K562 (cell line): ENCODE measurements around the gene HEY2. TPM values are rescaled to one million over a fixed set of nuclear protein-coding genes. Genes with fewer than 3 reads are reported as not detected.

Experiments used
- ATAC-seq: fragments of 200-7000 bp; cut with Tn5 transposase; 3 replicates; pipeline ENCODE4 v1.9.1; 2020; ENCODE audit warnings: moderate library complexity
- BruUV-seq: library from RNA; stranded (reverse); fragments of 400-500 nt; replicated peaks from 2 replicates; lab custom pipeline; 2021; lab: Mats Ljungman, UMichigan
- CTCF ChIA-PET: fragments of 300-600 bp; formaldehyde crosslinking; extraction: SDS; loops from one replicate; lab custom pipeline; 2021; ENCODE audit warnings: low intra/inter-chr PET ratio; lab: Yijun Ruan, JAX
- POLR2A ChIA-PET: fragments of 300-600, 350-650 bp; sonication (Branson Sonifier 250); formaldehyde crosslinking; extraction: SDS; loops from one replicate; lab custom pipeline; 2021; ENCODE audit warnings: antibody characterized with exemption, inconsistent platforms; lab: Yijun Ruan, JAX
- DNase-seq, 4 experiments: peaks; one replicate each; pipeline versions ENCODE4 v3.0.0 to v3.0.0-alpha.2; 2011 to 2018; ENCODE audit warnings: low spot score in 3 of 4, mixed read lengths in 3 of 4; ENCODE audit errors: extremely low read depth in 1 of 4
- FAIRE-seq: peaks from 2 replicates; lab custom pipeline; 2011; peaks lifted over from hg19 to GRCh38; lab: Jason Lieb, UNC
- H2AFZ ChIP-seq: 2 replicates; pipeline ENCODE4 v1.6.0; 2011; ENCODE audit warnings: low read depth, low read length, control low read depth, inconsistent platforms
- H3K27ac ChIP-seq: fragments of 200-600 bp; 3 replicates; pipeline ENCODE4 v1.8.0; 2011; ENCODE audit warnings: low read depth, mild to moderate bottlenecking, control low read depth, inconsistent platforms, low read length, moderate library complexity, mixed read lengths; ENCODE audit errors: extremely low read depth
- H3K27me3 ChIP-seq, 2 experiments: fragments of 300-600 bp in 1 of 2; 2 replicates in 1 of 2; 3 replicates in 1 of 2; pipeline versions ENCODE4 v1.6.0 to v1.8.0; 2011; ENCODE audit warnings: inconsistent platforms in 2 of 2, low read length in 2 of 2, mild to moderate bottlenecking in 1 of 2, mixed read lengths in 1 of 2, moderate library complexity in 1 of 2; ENCODE audit not compliant: control insufficient read depth in 2 of 2, insufficient read depth in 2 of 2
- H3K36me3 ChIP-seq: fragments of 300-600 bp; 3 replicates; pipeline ENCODE4 v1.8.0; 2011; ENCODE audit warnings: mild to moderate bottlenecking, low read length, inconsistent platforms; ENCODE audit not compliant: control insufficient read depth, insufficient read depth
- H3K4me1 ChIP-seq, 2 experiments: fragments of 200-600 bp in 1 of 2; replicated peaks in 1 of 2; 2 replicates in 1 of 2; 3 replicates in 1 of 2; pipeline versions ENCODE4 v1.5.1 to v1.8.0; 2011; ENCODE audit warnings: inconsistent platforms in 2 of 2, low read length in 2 of 2, mild to moderate bottlenecking in 1 of 2, mixed read lengths in 1 of 2, moderate library complexity in 1 of 2; ENCODE audit not compliant: control insufficient read depth in 2 of 2, insufficient read depth in 2 of 2
- H3K4me2 ChIP-seq: 2 replicates; pipeline ENCODE4 v1.6.1; 2011; ENCODE audit warnings: low read length, control low read depth, inconsistent platforms, mixed read lengths; ENCODE audit not compliant: insufficient read depth
- H3K4me3 ChIP-seq: fragments of 200-600 bp; sonication (generic), shearing (Covaris generic); 2 replicates; pipeline ENCODE4 v1.5.1; 2016; ENCODE audit warnings: control low read depth, inconsistent platforms
- H3K79me2 ChIP-seq: fragments of 200-600 bp; 3 replicates; pipeline ENCODE4 v1.8.0; 2011; ENCODE audit warnings: low read length, inconsistent platforms; ENCODE audit not compliant: control insufficient read depth, insufficient read depth
- H3K9ac ChIP-seq, 2 experiments: 2 replicates each; pipeline versions ENCODE4 v1.6.0 to v1.6.1; 2011; ENCODE audit warnings: low read depth in 2 of 2, low read length in 2 of 2, control low read depth in 1 of 2, inconsistent platforms in 1 of 2, mild to moderate bottlenecking in 1 of 2, mixed read lengths in 1 of 2; ENCODE audit not compliant: insufficient read depth in 1 of 2
- H3K9me1 ChIP-seq: one replicate; pipeline ENCODE4 v1.6.0; 2011; ENCODE audit warnings: inconsistent platforms, mild to moderate bottlenecking, low read length, moderate library complexity; ENCODE audit not compliant: control insufficient read depth, insufficient read depth
- H3K9me3 ChIP-seq: replicated peaks from 2 replicates; pipeline ENCODE4 v1.5.1; 2011; ENCODE audit warnings: low read depth, low read length, inconsistent platforms; ENCODE audit not compliant: control insufficient read depth, insufficient read depth
- H4K20me1 ChIP-seq: replicated peaks from 2 replicates; pipeline ENCODE4 v1.6.1; 2011; ENCODE audit warnings: low read length, inconsistent platforms, mixed read lengths; ENCODE audit not compliant: control insufficient read depth, insufficient read depth
- CHD2 ChIP-seq: IDR thresholded peaks from 2 replicates; pipeline ENCODE4 v1.6.1; 2011; ENCODE audit warnings: low read depth, low read length
- GTF2E2 ChIP-seq: fragments of 200-800 bp; sonication (Bioruptor generic); IDR thresholded peaks from 2 replicates; pipeline ENCODE4 v1.6.1; 2016; ENCODE audit warnings: missing genetic modification characterization, missing compliant biosample characterization
- ILK ChIP-seq: fragments of 450-650 bp; IDR thresholded peaks from 2 replicates; pipeline ENCODE4 v1.6.1; 2016; ENCODE audit warnings: missing genetic modification characterization, low read depth, mild to moderate bottlenecking, missing compliant biosample characterization, moderate library complexity, borderline replicate concordance
- IRF2 ChIP-seq: sonication (generic); formaldehyde crosslinking; IDR thresholded peaks from 2 replicates; pipeline ENCODE4 v1.8.1; 2022; ENCODE audit warnings: mild to moderate bottlenecking, missing genetic modification reagents
- MTA2 ChIP-seq: fragments of 450-650 bp; IDR thresholded peaks from 2 replicates; pipeline ENCODE4 v1.6.1; 2016; ENCODE audit warnings: low read depth
- NONO ChIP-seq, 2 experiments: fragments of 200-400 bp in 1 of 2; fragments of 450-650 bp in 1 of 2; formaldehyde crosslinking in 1 of 2; IDR thresholded peaks; 2 replicates each; pipeline ENCODE4 v1.6.1; 2017; ENCODE audit warnings: low read depth in 2 of 2, mild to moderate bottlenecking in 2 of 2, moderate library complexity in 2 of 2, low read length in 1 of 2
- RBM15 ChIP-seq: fragments of 200-400 bp; formaldehyde crosslinking; IDR thresholded peaks from 2 replicates; pipeline ENCODE4 v1.6.1; 2018; ENCODE audit warnings: mild to moderate bottlenecking, low read length, moderate library complexity; ENCODE audit not compliant: insufficient read depth
- ZBTB12 ChIP-seq: fragments of 250-450 bp; sonication (Bioruptor Pico); IDR thresholded peaks from 2 replicates; pipeline ENCODE4 v1.4.0; 2020
- ZNF175 ChIP-seq: fragments of 200-800 bp; sonication (Bioruptor generic); IDR thresholded peaks from 2 replicates; pipeline ENCODE4 v1.6.1; 2016; ENCODE audit warnings: low read depth, mild to moderate bottlenecking, missing genetic modification characterization, missing compliant biosample characterization
- ZNF407 ChIP-seq: fragments of 450-650 bp; IDR thresholded peaks from 2 replicates; pipeline ENCODE4 v1.6.1; 2016; ENCODE audit warnings: low read depth
- ZNF444 ChIP-seq: fragments of 250-450 bp; sonication (Bioruptor Pico); IDR thresholded peaks from 2 replicates; pipeline ENCODE4 v1.4.0; 2020; ENCODE audit warnings: mild to moderate bottlenecking, moderate library complexity
- WGBS: fragments of 100-300 bp; shearing (Covaris generic); methylation state at CpG from one replicate; pipeline ENCODE4 v1.1.6; 2016; ENCODE audit warnings: low coverage, mixed read lengths; ENCODE audit not compliant: insufficient coverage; ENCODE audit errors: missing lambda C conversion rate; 5-methylcytosine and 5-hydroxymethylcytosine counted together
- in situ Hi-C: fragments of 300-500 bp; cut with MboI; formaldehyde crosslinking; loops from 4 replicates; pipeline ENCODE4 v1.15.0; 2018; ENCODE audit warnings: inconsistent platforms, mixed read lengths
- intact Hi-C: fragments of 100-400 bp; cut with micrococcal nuclease; formaldehyde crosslinking; loops from 2 replicates; pipeline ENCODE4 v1.14.2; 2022
- polyA plus RNA-seq, 8 experiments: library from polyadenylated mRNA; depleted of rRNA in 4 of 8; stranded (reverse) in 5 of 8; unstranded in 3 of 8; fragments of >200 nt; fragmentation: Nextera tagmentation in 2 of 8; fragmentation: Illumina TruSeq in 1 of 8; extraction: Ambion mirVana in 2 of 8; extraction: Trizol in 1 of 8; gene quantifications; 2 replicates each; pipeline versions ENCODE4 v1.2.1 to v1.2.3, GENCODE V29; 2011 to 2014; ENCODE audit warnings: inconsistent platforms in 1 of 8, missing spikeins in 1 of 8
- total RNA-seq, 7 experiments: library from RNA; depleted of rRNA in 6 of 7; stranded (reverse); fragments of >200 nt in 6 of 7; fragmentation: Illumina TruSeq in 2 of 7; extraction: Trizol in 2 of 7; gene quantifications; 2 replicates each; pipeline versions ENCODE4 v1.2.1 to v1.2.3, GENCODE V29; 2011 to 2021; ENCODE audit warnings: low replicate concordance in 1 of 7

HEY2 gene
- total and polyA plus RNA-seq, 9 of the 15 experiments (the other 6 are each of a cell fraction or from before 2014, with no cell fraction given) = 0.03 to 0.07 (median 0.06) TPM; not detected in 5

- intact Hi-C loops (loop anchor here (1.0 to 10.0 kb wide), 8 partner anchors 9 to 816 kb away; partner anchors contain the start of genes HINT3, RNF217 and TRMT11), in situ Hi-C loops (loop anchor here (10.0 kb wide), 1 partner anchor 1494 kb away; no protein-coding TSS in a partner anchor)
- Histone ChIP-seq H3K4me3 (peak overlapping the region; percentile 47), H3K9ac (peak overlapping the region; percentile 91 to 94), H3K79me2 (peaks cover 32% of the 10 kb centered on the region), H3K9me3 (0 out of 2 replicates have a peak, but pooled peaks cover 2% of the 10 kb centered on the region), H3K9me1 (no peaks in the 10 kb centered on the region), H3K4me1 (no peaks in the 10 kb centered on the region; a peak in 2 of 5 replicates), H4K20me1 (no peaks in the 10 kb centered on the region), H3K27ac (peak overlapping the region; percentile 98), H3K4me2 (peak overlapping the region; percentile 88), H3K36me3 (no peaks in the 10 kb centered on the region; the same call in 2 of the 3 replicates), H3K27me3 (no peaks in the 10 kb centered on the region), H2AFZ (peak overlapping the region; percentile 98)
- under 1% methylated on average over 28 of the region's 28 CpGs for WGBS
- CTCF ChIA-PET = interaction anchor here (0.6 to 1.5 kb wide), 4 partner anchors 11 to 194 kb away, joined by 3 to 7 read pairs (median 4); partner anchors contain the start of gene HINT3
- peak; percentile 84 for ATAC-seq
- BruUV-seq = TSS peak; percentile 99
- POLR2A ChIA-PET = interaction anchor here (0.6 to 2.5 kb wide), 22 partner anchors 10 to 480 kb away, joined by 3 to 98 read pairs (median 6); partner anchors contain the start of genes HDDC2, HINT3, NCOA7 and TRMT11
- peak; percentile 53 to 79 (median 60) for DNase-seq
- no peak for FAIRE-seq
- TF ChIP-seq ZNF175 (CRISPR knock-in tag) = peak; percentile 79; the same call in 1 of the 2 replicates
- no peak for TF ChIP-seq ZNF444 (CRISPR knock-in tag)
- peak; percentile 99 for TF ChIP-seq GTF2E2 (tag)
- no peak; the same call in 1 of the 2 replicates for TF ChIP-seq ZBTB12 (CRISPR knock-in tag)
- no peak for TF ChIP-seq MTA2
- TF ChIP-seq ILK (tag) = no peak
- no peak for TF ChIP-seq RBM15
- TF ChIP-seq NONO (IDR thresholded peaks at IDR 0.05; ENCODE audit: low read depth in 2 of 2, low read length in 1 of 2) = 0 out of 4 replicates have a peak, but pooled peaks of 1 of the 2 experiments have one; percentile 20
- no peak for TF ChIP-seq ZNF407
- no peak for TF ChIP-seq IRF2 (CRISPR knock-in tag)
- no peak for TF ChIP-seq CHD2
These were observed 31.3 kb downstream of the HEY2 start for GRCh38 chr6:125780540-125781313.
